H1 (cell line): ENCODE results near the gene LLGL2. TPM values are rescaled to one million over a fixed set of nuclear protein-coding genes. Genes with fewer than 3 reads are reported as not detected.

Experiments used
- EZH2 ChIP-seq: fragments of 200-600 bp; sonication (generic); IDR thresholded peaks from 2 replicates; pipeline ENCODE4 v1.7.1; 2012; ENCODE audit warnings: low read depth, mild to moderate bottlenecking, moderate library complexity, low read length, inconsistent platforms; ENCODE audit not compliant: severe bottlenecking
- MAX ChIP-seq: IDR thresholded peaks from 2 replicates; pipeline ENCODE4 v1.6.1; 2012; ENCODE audit warnings: inconsistent platforms
- polyA plus RNA-seq, 7 experiments: library from polyadenylated mRNA; depleted of rRNA in 3 of 7; stranded (reverse) in 5 of 7; unstranded in 2 of 7; fragments of >200 nt in 5 of 7; fragments of 200-250 nt in 2 of 7; gene quantifications; 1 replicate in 5 of 7; 2 replicates in 1 of 7; 4 replicates in 1 of 7; pipeline versions ENCODE4 v1.2.1 to v1.2.3, GENCODE V29; 2011 to 2013; ENCODE audit warnings: missing spikeins in 2 of 7, mixed read lengths in 2 of 7
- total RNA-seq: library from RNA; stranded (reverse); fragmentation: NEBNext Ultra II Directional; extraction: Animal tissue kit (Norgen Biotek cat#: 25700); gene quantifications from 2 replicates; pipeline ENCODE4 v1.2.1, GENCODE V29; 2021

LLGL2 gene
- total and polyA plus RNA-seq, 2 of the 8 experiments (the other 6 are each of a cell fraction or from before 2014, with no cell fraction given): 64.5 to 77.1 TPM

GRCh38 chr17:75515496-75516254, 9.8 kb upstream of the LLGL2 start, which contains the start of gene CASKIN2 (continued):
- TF ChIP-seq EZH2: no peak
- peak; percentile 85 for TF ChIP-seq MAX
